Caco-2 (cell line): ENCODE results near the gene IL6. TPM values are rescaled to one million over a fixed set of nuclear protein-coding genes. Genes with fewer than 3 reads are reported as not detected.

Source experiments
- BruUV-seq: library from RNA; stranded (reverse); fragments of 400-500 nt; replicated peaks from 2 replicates; lab custom pipeline; 2021; lab: Mats Ljungman, UMichigan
- CTCF ChIA-PET: fragments of 300-600 bp; sonication (Branson Sonifier 250); formaldehyde crosslinking; loops from one replicate; lab custom pipeline; 2022; ENCODE audit warnings: antibody characterized with exemption; lab: Charles Lee
- POLR2A ChIA-PET: fragments of 300-600 bp; sonication (Branson Sonifier 250); formaldehyde crosslinking; loops from one replicate; lab custom pipeline; 2022; ENCODE audit warnings: antibody characterized with exemption; lab: Charles Lee
- DNase-seq, 2 experiments: peaks; one replicate each; pipeline versions ENCODE4 v3.0.0 to v3.0.0-alpha.2; 2020 to 2022
- H3K27me3 ChIP-seq: replicated peaks from 2 replicates; pipeline ENCODE4 v1.6.0; 2011; ENCODE audit warnings: low read length; ENCODE audit not compliant: control insufficient read depth, insufficient read depth
- H3K36me3 ChIP-seq: 2 replicates; pipeline ENCODE4 v1.5.1; 2011; ENCODE audit warnings: low read length; ENCODE audit not compliant: control insufficient read depth, insufficient read depth
- H3K4me1 ChIP-seq: fragments of 250-450 bp; sonication (Bioruptor Pico); 2 replicates; pipeline ENCODE4 v1.5.1; 2020; ENCODE audit warnings: mild to moderate bottlenecking
- H3K4me3 ChIP-seq: 2 replicates; pipeline ENCODE4 v1.5.1; 2011; ENCODE audit warnings: low read depth, mild to moderate bottlenecking, control low read depth, low read length
- H3K9me3 ChIP-seq: fragments of 250-450 bp; sonication (Bioruptor Pico); 2 replicates; pipeline ENCODE4 v1.5.1; 2020; ENCODE audit warnings: mild to moderate bottlenecking, moderate library complexity
- H3K27ac Mint-ChIP-seq: one replicate; pipeline ENCODE4 v1.8.0; 2022; ENCODE audit warnings: mixed read lengths; ENCODE audit not compliant: unreplicated experiment
- H3K27me3 Mint-ChIP-seq: one replicate; pipeline ENCODE4 v1.8.0; 2022; ENCODE audit warnings: mixed read lengths; ENCODE audit not compliant: insufficient read depth, unreplicated experiment
- H3K36me3 Mint-ChIP-seq: one replicate; pipeline ENCODE4 v1.8.0; 2022; ENCODE audit warnings: mild to moderate bottlenecking, mixed read lengths; ENCODE audit not compliant: insufficient read depth, unreplicated experiment
- H3K4me1 Mint-ChIP-seq: one replicate; pipeline ENCODE4 v1.8.0; 2022; ENCODE audit warnings: low read depth, mixed read lengths; ENCODE audit not compliant: unreplicated experiment
- H3K4me3 Mint-ChIP-seq: one replicate; pipeline ENCODE4 v1.8.0; 2022; ENCODE audit warnings: mild to moderate bottlenecking, moderate library complexity, mixed read lengths; ENCODE audit not compliant: unreplicated experiment
- H3K9me3 Mint-ChIP-seq: one replicate; pipeline ENCODE4 v1.8.0; 2022; ENCODE audit warnings: mixed read lengths; ENCODE audit not compliant: unreplicated experiment
- CTCF ChIP-seq, 2 experiments: fragments of 200-600 bp in 1 of 2; IDR thresholded peaks; 1 replicate in 1 of 2; 2 replicates in 1 of 2; pipeline versions ENCODE4 v1.5.1 to v1.8.0; 2011 to 2022; ENCODE audit warnings: antibody characterized with exemption in 1 of 2, control low read depth in 1 of 2, inconsistent platforms in 1 of 2, low read depth in 1 of 2, low read length in 1 of 2, mild to moderate bottlenecking in 1 of 2, moderate library complexity in 1 of 2; ENCODE audit not compliant: insufficient read depth in 1 of 2, severe bottlenecking in 1 of 2, unreplicated experiment in 1 of 2
- intact Hi-C: fragments of 100-400 bp; cut with micrococcal nuclease; formaldehyde crosslinking; loops from one replicate; pipeline ENCODE4 v1.10.0; 2022; ENCODE audit not compliant: unreplicated experiment
- total RNA-seq: library from RNA; stranded (reverse); gene quantifications from 2 replicates; pipeline ENCODE4 v1.2.3, GENCODE V29; 2022

The IL6 gene
- total RNA-seq, 1 experiment from 2014 or later = not detected

GRCh38 chr7:22730921-22731654 lies 4.1 kb downstream of the IL6 start:
- no peak for DNase-seq
- H3K4me1 ChIP-seq = peaks cover 10% of the 10 kb centered on the region
- no peaks in the 10 kb centered on the region for H3K27me3 ChIP-seq
- Mint-ChIP-seq H3K27ac (no peak overlapping the region), H3K4me1 (peaks cover 9% of the 10 kb centered on the region), H3K9me3 (no peaks in the 10 kb centered on the region), H3K27me3 (no peaks in the 10 kb centered on the region), H3K4me3 (no peak overlapping the region), H3K36me3 (no peaks in the 10 kb centered on the region)
- no peaks in the 10 kb centered on the region for H3K36me3 ChIP-seq
- no peaks in the 10 kb centered on the region for H3K9me3 ChIP-seq
- no peak overlapping the region for H3K4me3 ChIP-seq
- no peak for TF ChIP-seq CTCF (IDR thresholded peaks at IDR 0.05; ENCODE audit: insufficient read depth in 1 of 2, low read depth in 1 of 2, low read length in 1 of 2, severe bottlenecking in 1 of 2, unreplicated experiment in 1 of 2)
- CTCF ChIA-PET = interaction anchor here (0.6 kb wide), 1 partner anchor 105 kb away, joined by 9 read pairs; no protein-coding TSS in a partner anchor
- BruUV-seq = no TSS peak
- intact Hi-C loops = no loop called here
- POLR2A ChIA-PET = no interaction called here

- Mint-ChIP-seq H3K27ac (no peak overlapping the region), H3K4me3 (no peak overlapping the region), H3K4me1 (peaks cover 5% of the 10 kb centered on the region), H3K27me3 (no peaks in the 10 kb centered on the region), H3K9me3 (no peaks in the 10 kb centered on the region), H3K36me3 (no peaks in the 10 kb centered on the region)
- Histone ChIP-seq H3K4me1 (peaks cover 3% of the 10 kb centered on the region; the same call in 1 of the 2 replicates), H3K9me3 (0 out of 2 replicates have a peak, but pooled peaks cover under 1% of the 10 kb centered on the region), H3K4me3 (no peak overlapping the region), H3K27me3 (no peaks in the 10 kb centered on the region), H3K36me3 (no peaks in the 10 kb centered on the region)
- DNase-seq = no peak
- no peak for TF ChIP-seq CTCF (IDR thresholded peaks at IDR 0.05; ENCODE audit: insufficient read depth in 1 of 2, low read depth in 1 of 2, low read length in 1 of 2, severe bottlenecking in 1 of 2, unreplicated experiment in 1 of 2)
- ChIA-PET CTCF (no interaction called here), POLR2A (no interaction called here)
- BruUV-seq = no TSS peak
- intact Hi-C loops = loop anchor here (1.0 kb wide), 1 partner anchor 172 kb away; no protein-coding TSS in a partner anchor
Measured at GRCh38 chr7:22731766-22732165, 4.8 kb downstream of the IL6 start.

GRCh38 chr7:22732556-22733126 lies 5.6 kb downstream of the IL6 start:
- BruUV-seq = no TSS peak
- no peak overlapping the region for H3K27ac Mint-ChIP-seq
- peak in 1 of 2 experiments; percentile 51 for DNase-seq
- peaks cover 7% of the 10 kb centered on the region; the same call in 1 of the 2 replicates for H3K9me3 ChIP-seq
- peaks cover 5% of the 10 kb centered on the region for H3K4me1 Mint-ChIP-seq
- H3K36me3 ChIP-seq = no peaks in the 10 kb centered on the region
- H3K9me3 Mint-ChIP-seq = peaks cover 6% of the 10 kb centered on the region
- no peaks in the 10 kb centered on the region for H3K36me3 Mint-ChIP-seq
- intact Hi-C loops = loop anchor here (1.0 kb wide), 1 partner anchor 173 kb away; no protein-coding TSS in a partner anchor
- TF ChIP-seq CTCF (IDR thresholded peaks at IDR 0.05; ENCODE audit: insufficient read depth in 1 of 2, low read depth in 1 of 2, low read length in 1 of 2, severe bottlenecking in 1 of 2, unreplicated experiment in 1 of 2) = peak; percentile 36 to 71
- H3K4me3 ChIP-seq = no peak overlapping the region
- no peaks in the 10 kb centered on the region for H3K27me3 Mint-ChIP-seq
- H3K4me1 ChIP-seq = peaks cover 3% of the 10 kb centered on the region; the same call in 1 of the 2 replicates
- H3K27me3 ChIP-seq = no peaks in the 10 kb centered on the region
- POLR2A ChIA-PET = interaction anchor here (0.6 kb wide), 1 partner anchor 90 kb away, joined by 3 read pairs; the partner anchor contains the start of gene TOMM7
- no peak overlapping the region for H3K4me3 Mint-ChIP-seq
- CTCF ChIA-PET = interaction anchor here (0.5 to 1.3 kb wide), 5 partner anchors 46 to 172 kb away, joined by 3 to 9 read pairs (median 4); no protein-coding TSS in a partner anchor
